MG63 (cell line): ENCODE data around the gene UBL5. TPM values are rescaled to one million over a fixed set of nuclear protein-coding genes. Genes with fewer than 3 reads are reported as not detected.

Source experiments
- DNase-seq: peaks from one replicate; pipeline ENCODE4 v3.0.0-alpha.2; 2020
- H3K27me3 ChIP-seq: fragments of 250-450 bp; sonication (Bioruptor Pico); 2 replicates; pipeline ENCODE4 v1.5.1; 2020; ENCODE audit warnings: mild to moderate bottlenecking, moderate library complexity
- H3K36me3 ChIP-seq: fragments of 250-450 bp; sonication (Bioruptor Pico); 2 replicates; pipeline ENCODE4 v1.5.1; 2020; ENCODE audit warnings: mild to moderate bottlenecking, moderate library complexity
- H3K4me3 ChIP-seq: fragments of 250-450 bp; sonication (Bioruptor Pico); 2 replicates; pipeline ENCODE4 v1.5.1; 2020; ENCODE audit warnings: mild to moderate bottlenecking, moderate library complexity
- H3K9me3 ChIP-seq: fragments of 250-450 bp; sonication (Bioruptor Pico); 2 replicates; pipeline ENCODE4 v1.5.1; 2020; ENCODE audit warnings: mild to moderate bottlenecking, moderate library complexity
- total RNA-seq: library from RNA; depleted of rRNA; stranded (reverse); fragments of >200 nt; shearing (Covaris generic); gene quantifications from 2 replicates; pipeline ENCODE4 v1.2.3, GENCODE V29; 2014; ENCODE audit warnings: low replicate concordance; rRNA removed

The UBL5 gene
- total RNA-seq, 1 experiment from 2014 or later = 237 TPM

GRCh38 chr19:9862938-9863337 is 35.2 kb downstream of the UBL5 start:
- no peaks in the 10 kb centered on the region for H3K9me3 ChIP-seq
- DNase-seq = no peak
- no peak overlapping the region for H3K4me3 ChIP-seq
- peaks cover 2% of the 10 kb centered on the region; the same call in 1 of the 2 replicates for H3K27me3 ChIP-seq
- no peaks in the 10 kb centered on the region for H3K36me3 ChIP-seq

- Histone ChIP-seq H3K9me3 (no peaks in the 10 kb centered on the region), H3K4me3 (no peak overlapping the region), H3K36me3 (no peaks in the 10 kb centered on the region), H3K27me3 (peaks cover 4% of the 10 kb centered on the region; the same call in 1 of the 2 replicates)
- no peak for DNase-seq
Observed at GRCh38 chr19:9863759-9864158, 36.0 kb downstream of the UBL5 start.

- H3K4me3 ChIP-seq = no peak overlapping the region
- H3K36me3 ChIP-seq = no peaks in the 10 kb centered on the region
- H3K27me3 ChIP-seq = peaks cover 4% of the 10 kb centered on the region; the same call in 1 of the 2 replicates
- no peaks in the 10 kb centered on the region for H3K9me3 ChIP-seq
- no peak for DNase-seq
Observed at GRCh38 chr19:9865732-9866501, 38.2 kb downstream of the UBL5 start.

GRCh38 chr19:9868983-9869617 is 41.4 kb downstream of the UBL5 start:
- H3K36me3 ChIP-seq = no peaks in the 10 kb centered on the region
- no peak overlapping the region for H3K4me3 ChIP-seq
- H3K27me3 ChIP-seq = peaks cover 4% of the 10 kb centered on the region; the same call in 1 of the 2 replicates
- DNase-seq = no peak
- no peaks in the 10 kb centered on the region for H3K9me3 ChIP-seq

DNA sequence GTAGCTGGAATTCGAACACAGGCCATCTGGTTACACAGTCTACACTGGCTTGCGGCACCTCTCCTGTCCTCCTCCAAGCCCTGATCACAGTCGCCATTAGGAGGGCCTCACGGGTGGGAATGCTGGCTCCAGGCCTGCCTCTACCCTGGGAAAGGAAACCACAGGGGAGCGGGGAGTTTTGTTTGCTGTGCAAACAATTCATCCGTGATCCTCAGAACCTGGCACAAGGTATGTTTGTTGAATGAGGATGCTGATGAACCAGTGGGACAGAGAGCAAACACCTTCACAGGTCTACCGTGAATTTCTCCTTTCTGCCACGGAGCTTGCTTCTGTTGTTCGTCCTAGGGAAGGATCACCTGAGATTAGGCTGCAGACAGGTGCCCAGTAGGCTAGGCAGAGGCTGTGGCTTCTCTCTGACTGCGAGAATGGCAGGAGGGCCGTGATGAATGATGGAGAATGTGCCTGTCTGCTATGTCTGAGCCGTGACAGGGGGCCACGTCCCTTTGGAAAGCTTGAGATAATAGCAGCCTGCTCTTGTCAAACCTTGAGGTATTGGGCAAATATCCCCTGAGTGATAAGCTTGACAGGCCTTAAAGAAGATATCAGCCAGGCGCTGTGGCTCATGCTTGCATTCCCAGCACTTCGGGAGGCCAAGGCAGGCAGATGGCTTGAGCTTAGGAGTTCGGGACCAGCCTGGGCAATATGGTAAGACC is 44.1 kb downstream of the UBL5 start:
- Histone ChIP-seq H3K4me3 (no peak overlapping the region), H3K27me3 (peaks cover 2% of the 10 kb centered on the region; the same call in 1 of the 2 replicates), H3K36me3 (no peaks in the 10 kb centered on the region), H3K9me3 (no peaks in the 10 kb centered on the region)
- no peak for DNase-seq

DNA sequence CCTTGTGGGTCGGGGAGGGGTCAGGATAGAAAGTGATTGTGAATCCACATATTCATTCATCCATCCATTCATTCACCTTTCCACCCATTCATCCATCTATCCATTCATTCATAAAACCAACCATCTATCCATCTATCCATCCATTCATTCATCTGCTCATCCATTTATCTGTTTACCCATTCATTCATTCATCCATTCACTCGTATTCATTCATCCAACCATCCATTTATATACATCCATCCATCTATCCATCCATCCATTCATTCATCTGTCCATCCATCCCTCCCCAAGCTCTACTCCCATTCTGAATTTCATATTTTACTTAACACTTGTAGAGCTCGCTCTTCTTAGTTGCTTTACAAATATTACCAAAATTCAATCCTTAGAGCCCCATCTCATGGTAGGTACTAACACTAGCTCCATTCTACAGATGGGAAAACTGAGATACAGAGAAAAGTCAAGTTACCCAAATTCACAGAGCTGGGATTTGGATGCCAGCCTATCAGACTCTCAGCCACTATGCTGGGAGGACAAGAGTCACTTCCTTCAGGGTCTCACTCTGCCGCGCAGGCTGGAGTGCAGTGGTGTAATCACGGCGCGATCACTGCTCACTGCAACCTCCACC is 45.0 kb downstream of the UBL5 start:
- H3K9me3 ChIP-seq = peaks cover 6% of the 10 kb centered on the region
- H3K27me3 ChIP-seq = peaks cover 2% of the 10 kb centered on the region; the same call in 1 of the 2 replicates
- H3K4me3 ChIP-seq = no peak overlapping the region
- DNase-seq = no peak
- H3K36me3 ChIP-seq = no peaks in the 10 kb centered on the region

GRCh38 chr19:9875031-9875627 is 47.4 kb downstream of the UBL5 start:
- H3K9me3 ChIP-seq = peaks cover 9% of the 10 kb centered on the region
- H3K27me3 ChIP-seq = no peaks in the 10 kb centered on the region
- no peak overlapping the region for H3K4me3 ChIP-seq
- DNase-seq = no peak
- no peaks in the 10 kb centered on the region for H3K36me3 ChIP-seq

DNA sequence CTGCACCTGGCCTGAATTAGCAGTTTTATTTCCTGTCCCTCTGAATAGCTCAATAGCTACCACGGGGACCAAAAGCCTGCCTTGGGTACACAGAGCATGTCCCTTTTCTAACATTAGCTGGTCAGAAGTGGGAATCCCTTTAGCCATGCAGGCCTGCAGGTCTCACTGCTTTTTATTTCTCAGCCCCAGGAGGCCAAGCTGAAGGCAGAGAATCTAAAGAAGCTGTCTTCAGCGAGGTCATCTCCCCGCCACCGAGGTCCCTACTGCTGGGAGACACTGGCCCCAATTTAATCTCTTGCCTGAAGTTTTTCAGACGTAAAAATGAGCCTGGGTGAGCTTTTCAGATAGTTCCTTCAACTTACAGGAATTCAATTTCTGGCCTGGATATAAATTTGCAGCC is 48.1 kb downstream of the UBL5 start:
- Histone ChIP-seq H3K4me3 (no peak overlapping the region), H3K36me3 (no peaks in the 10 kb centered on the region), H3K27me3 (no peaks in the 10 kb centered on the region), H3K9me3 (peaks cover 9% of the 10 kb centered on the region)
- DNase-seq = no peak

DNA sequence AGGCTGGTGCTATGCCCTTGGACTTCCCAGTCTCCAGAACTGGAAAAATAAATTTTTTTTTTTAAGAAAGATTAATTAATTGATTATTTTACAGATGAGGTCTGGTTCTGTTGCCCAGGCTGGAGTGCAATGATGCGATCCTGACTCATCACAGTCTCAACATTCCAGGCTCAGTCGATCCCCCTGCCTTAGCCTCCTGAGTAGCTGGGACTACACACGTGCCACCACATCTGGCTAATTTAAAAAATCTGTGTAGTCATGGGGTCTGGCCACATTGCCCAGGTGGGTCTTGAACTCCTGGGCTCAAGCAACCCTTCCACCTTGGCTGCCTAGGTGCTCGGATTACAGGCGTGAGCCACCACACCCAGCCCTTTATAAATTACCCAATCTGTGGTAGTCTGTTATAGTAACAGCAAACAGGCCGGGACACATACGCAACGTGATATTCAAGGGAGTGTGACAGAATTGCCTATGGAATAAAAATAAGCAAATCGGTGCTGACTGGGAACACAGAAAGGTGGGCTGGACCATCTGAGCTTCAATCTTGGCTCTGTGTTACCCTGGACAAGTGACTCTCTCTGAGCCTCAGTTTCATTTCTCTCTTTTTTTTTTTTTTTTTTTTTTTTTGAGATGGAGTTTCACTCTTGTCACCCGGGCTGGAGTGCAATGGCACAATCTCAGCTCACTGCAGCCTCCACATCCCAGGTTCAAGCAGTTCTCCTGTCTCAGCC is 50.2 kb downstream of the UBL5 start:
- Histone ChIP-seq H3K4me3 (no peak overlapping the region), H3K36me3 (no peaks in the 10 kb centered on the region), H3K9me3 (peaks cover 9% of the 10 kb centered on the region), H3K27me3 (no peaks in the 10 kb centered on the region)
- peak; percentile 49 for DNase-seq

GRCh38 chr19:9878511-9879196 is 50.9 kb downstream of the UBL5 start:
- DNase-seq = no peak
- H3K9me3 ChIP-seq = peaks cover 9% of the 10 kb centered on the region

More at GRCh38 chr19:9878511-9879196, 50.9 kb downstream of the UBL5 start:
- Histone ChIP-seq H3K27me3 (no peaks in the 10 kb centered on the region), H3K4me3 (no peak overlapping the region), H3K36me3 (no peaks in the 10 kb centered on the region)

Other genes starting within 250 kb of the UBL5 start
- 37.6 and 64.8 TPM in 2 replicates for gene ZNF121, start 243.4 kb upstream of the UBL5 start, total RNA-seq
- 9.2 and 26.3 TPM in 2 replicates for gene ZNF561, start 206.7 kb upstream of the UBL5 start, total RNA-seq
- 12.0 and 16.1 TPM in 2 replicates for gene ZNF562, start 152.8 kb upstream of the UBL5 start, total RNA-seq
- 0.20 and 2.4 TPM in 2 replicates for gene ZNF846, start 59.2 kb upstream of the UBL5 start, total RNA-seq
- 23.6 and 41.2 TPM in 2 replicates for gene FBXL12, start 8.8 kb upstream of the UBL5 start, total RNA-seq
- 218 and 273 TPM in 2 replicates for gene PIN1, start 7.4 kb downstream of the UBL5 start, total RNA-seq
- gene OLFM2, start 108.6 kb downstream of the UBL5 start, total RNA-seq = 5.6 and 7.0 TPM in 2 replicates
- gene COL5A3, start 182.6 kb downstream of the UBL5 start, total RNA-seq = 2.4 and 3.1 TPM in 2 replicates
- gene RDH8, start 185.6 kb downstream of the UBL5 start, total RNA-seq = not detected in 2 replicates